GM18870 (cell line): ENCODE data around the gene ADK.

Experiments
- ATAC-seq: cut with Tn5 transposase; IDR thresholded peaks from one replicate; pipeline ENCODE4 v1.9.1; 2021; ENCODE audit warnings: moderate library complexity; ENCODE audit not compliant: unreplicated experiment

Gene ADK

GRCh38 chr10:74704629-74705357 lies 553.8 kb downstream of the ADK start:
- ATAC-seq = no peak

GRCh38 chr10:74705358-74705980 lies 554.4 kb downstream of the ADK start:
- no peak for ATAC-seq

GRCh38 chr10:74706966-74707365 lies 555.9 kb downstream of the ADK start:
- no peak for ATAC-seq

- no peak for ATAC-seq
Observed at GRCh38 chr10:74708246-74708645, 557.2 kb downstream of the ADK start.

GRCh38 chr10:74718208-74718607 lies 567.2 kb downstream of the ADK start:
- ATAC-seq = no peak

GRCh38 chr10:74728225-74728624 lies 577.2 kb downstream of the ADK start:
- no peak for ATAC-seq

GRCh38 chr10:74730246-74730645 lies 579.2 kb downstream of the ADK start:
- ATAC-seq = no peak

- ATAC-seq = no peak
Observed at GRCh38 chr10:74733612-74734011, 582.6 kb downstream of the ADK start.

GRCh38 chr10:74736029-74736428 lies 585.0 kb downstream of the ADK start:
- ATAC-seq = no peak

- no peak for ATAC-seq
Observed at GRCh38 chr10:74738052-74738451, 587.0 kb downstream of the ADK start.

- ATAC-seq = no peak
Observed at GRCh38 chr10:74738542-74738941, 587.5 kb downstream of the ADK start.

GRCh38 chr10:74738985-74739567 lies 588.1 kb downstream of the ADK start:
- ATAC-seq = peak; percentile 49

GRCh38 chr10:74743401-74743800 lies 592.4 kb downstream of the ADK start:
- no peak for ATAC-seq

GRCh38 chr10:74745449-74745848 lies 594.4 kb downstream of the ADK start:
- ATAC-seq = no peak

- ATAC-seq = no peak
Observed at GRCh38 chr10:74746813-74747212, 595.8 kb downstream of the ADK start.

- ATAC-seq = no peak
Observed at GRCh38 chr10:74748468-74749031, 597.5 kb downstream of the ADK start.

GRCh38 chr10:74750848-74751274 lies 599.8 kb downstream of the ADK start:
- ATAC-seq = no peak

GRCh38 chr10:74752371-74753040 lies 601.5 kb downstream of the ADK start:
- no peak for ATAC-seq

GRCh38 chr10:74753442-74754211 lies 602.6 kb downstream of the ADK start:
- ATAC-seq = no peak

GRCh38 chr10:74754381-74754821 lies 603.4 kb downstream of the ADK start:
- ATAC-seq = no peak

- no peak for ATAC-seq
Observed at GRCh38 chr10:74755273-74755672, 604.3 kb downstream of the ADK start.
